Measurements from ENCODE around the gene SPATS2L.

GRCh38 chr2:200300638-200301314 is 5.7 kb upstream of the SPATS2L start:
- TF ChIP-seq CTCF (IDR thresholded peaks at IDR 0.05) (no peak), EZH2 (IDR thresholded peaks at IDR 0.05) (no peak)
